ENCODE results near the gene SLAMF9. TPM values are rescaled to one million over a fixed set of nuclear protein-coding genes. Genes with fewer than 3 reads are reported as not detected.

The SLAMF9 gene
- not detected in 2 replicates for total RNA-seq

DNA sequence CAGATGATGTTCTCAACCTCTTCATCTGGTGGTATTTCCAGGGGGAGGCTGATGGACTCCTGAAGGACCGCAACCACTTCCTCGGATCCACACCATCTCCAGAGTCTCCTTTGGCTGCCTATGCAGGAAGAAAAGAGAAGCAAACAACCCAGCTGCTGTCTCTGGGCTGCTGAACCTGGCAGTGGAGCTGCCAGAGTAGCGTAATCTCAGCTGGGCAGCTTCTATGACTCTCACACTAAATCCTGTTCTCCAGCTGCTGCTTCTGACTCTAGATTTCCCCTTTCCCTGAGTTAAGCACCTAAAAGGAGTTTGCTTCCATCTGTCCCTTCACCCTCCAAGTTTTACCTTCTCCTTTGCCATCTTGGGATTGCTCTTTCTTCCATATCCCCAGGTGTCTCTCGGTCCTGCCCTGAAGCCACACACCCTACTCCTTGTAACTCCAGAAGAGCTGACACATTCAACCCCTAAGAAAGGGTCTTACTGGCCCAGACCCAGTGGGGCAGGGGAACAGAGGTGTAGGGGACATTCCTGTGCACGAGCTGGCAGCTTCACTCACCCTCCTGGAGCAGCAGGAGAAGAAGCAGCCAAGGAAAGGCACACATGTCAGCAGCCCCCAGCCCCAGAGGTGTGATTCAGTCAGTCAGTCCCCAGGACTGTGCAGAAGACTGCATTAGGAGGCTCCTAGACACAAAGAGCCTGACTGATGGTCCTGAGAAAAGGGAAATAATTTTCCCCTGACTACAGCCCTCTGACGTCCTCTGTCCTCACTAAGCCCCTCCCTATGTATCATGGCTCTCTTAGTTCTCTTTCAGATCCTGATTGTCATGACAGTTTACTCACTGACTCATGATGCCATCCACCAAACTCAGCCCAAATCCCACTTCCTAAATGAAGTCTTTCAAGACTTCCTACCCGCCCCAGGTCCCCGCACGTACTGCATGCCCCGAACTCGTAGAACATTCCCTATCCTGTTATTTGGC is at the start of gene SLAMF9:
TSS of gene SLAMF9 (minus strand) at position 702 of the 980 bp plus-strand sequence. CDS start at position 602, 100 bp downstream.

DNA sequence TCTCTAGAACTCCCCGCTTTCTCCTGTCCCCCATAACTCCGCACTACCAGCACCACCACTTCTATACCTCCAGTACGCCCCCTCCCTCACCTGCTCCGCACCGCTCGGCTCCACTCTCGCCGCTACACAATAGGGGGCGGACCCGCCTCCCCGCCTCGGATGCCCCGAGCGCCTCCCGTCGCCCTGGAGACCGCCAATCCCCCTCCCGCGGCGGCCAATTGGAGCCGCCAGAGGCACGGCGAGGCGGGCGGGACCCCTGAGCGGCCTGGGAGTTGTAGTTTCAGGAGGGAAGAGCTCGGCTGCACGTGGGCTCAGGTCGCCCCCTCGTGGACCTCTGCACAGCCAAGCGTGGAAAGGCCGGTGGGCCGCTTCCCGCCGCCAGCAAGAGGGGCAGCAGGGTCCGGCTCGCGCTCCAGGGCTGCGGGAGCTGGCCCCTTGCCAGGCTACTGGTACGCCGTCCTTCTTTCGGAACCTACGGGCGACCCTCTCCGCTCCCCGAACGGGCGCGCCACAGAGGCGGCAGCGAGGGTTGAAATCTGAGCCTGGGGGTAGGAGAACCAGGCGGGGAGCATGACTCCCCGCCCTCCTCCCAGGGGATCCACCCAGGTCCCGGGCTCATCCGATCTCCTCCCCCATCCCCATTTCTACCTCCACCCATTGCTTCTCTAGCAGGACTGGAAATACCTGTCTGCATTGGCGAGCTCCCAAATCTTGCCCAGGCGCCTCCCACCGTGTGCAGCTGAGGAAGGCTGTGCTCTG is 8.4 kb downstream of the SLAMF9 start, which contains the start of gene IGSF9:
TSS of gene IGSF9 (minus strand) at position 131 of the 759 bp plus-strand sequence. CDS start 2,159 bp downstream, outside the sequence.

DNA sequence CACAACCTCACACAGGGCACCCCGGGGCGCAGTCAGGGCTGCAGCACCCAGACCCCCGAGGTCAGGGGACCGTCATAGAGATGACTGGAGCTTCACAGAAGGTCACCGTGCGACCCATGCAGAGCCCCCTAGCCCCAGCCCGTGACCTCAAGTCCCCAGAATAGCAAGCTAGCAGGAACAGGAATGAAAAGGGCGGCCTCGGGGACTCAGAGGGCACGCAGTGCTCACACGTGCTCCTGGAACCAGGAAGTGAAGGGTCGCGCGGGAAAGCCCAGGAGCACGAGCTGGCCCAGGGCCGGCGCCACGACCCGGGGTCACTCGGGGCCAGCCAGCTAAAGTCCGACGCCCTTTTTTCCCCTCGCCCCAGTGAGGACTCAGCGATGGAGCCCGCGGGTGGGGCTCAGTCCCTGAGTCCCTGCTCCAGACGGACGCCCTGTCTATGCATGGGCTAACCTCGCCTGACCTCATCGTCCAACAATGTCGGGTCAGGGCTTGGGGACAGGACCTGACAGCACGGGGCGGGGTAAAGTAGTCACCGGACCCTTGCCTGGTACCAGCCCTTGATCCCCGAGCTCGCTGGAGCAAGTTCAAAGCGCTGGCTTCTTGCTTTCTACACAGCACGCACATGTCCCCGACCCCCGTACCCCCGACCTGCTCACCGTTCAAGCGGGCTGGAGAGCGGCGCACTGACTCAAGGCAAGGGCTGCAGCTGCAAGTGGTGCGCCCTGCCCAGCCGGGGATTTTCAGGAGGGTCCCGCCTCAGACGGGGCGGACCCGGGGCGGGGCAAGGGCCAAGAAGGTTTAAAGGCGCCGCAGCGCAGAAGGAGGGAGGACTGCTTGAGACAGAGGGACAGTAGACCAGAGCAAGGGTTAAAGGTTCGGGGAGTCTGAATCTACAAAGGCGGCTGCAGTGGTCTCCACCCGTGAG is 29.0 kb downstream of the SLAMF9 start, which contains the start of gene TAGLN2:
TSS of gene TAGLN2 (minus strand) at position 717 of the 928 bp plus-strand sequence. CDS start 4,998 bp downstream, outside the sequence.

Other genes with a start within 250 kb of the SLAMF9 start
- 0.12 TPM in 1 of 2 replicates, not detected in the other for gene CRP, start 239.6 kb downstream of the SLAMF9 start, total RNA-seq
- gene DUSP23, start 173.3 kb downstream of the SLAMF9 start, total RNA-seq: 120 and 140 TPM in 2 replicates
- not detected in 2 replicates for gene FCRL6, start 151.9 kb downstream of the SLAMF9 start, total RNA-seq
- gene SLAMF8, start 127.4 kb downstream of the SLAMF9 start, total RNA-seq: not detected in 2 replicates
- gene VSIG8, start 91.6 kb downstream of the SLAMF9 start, total RNA-seq: not detected in 2 replicates
- gene CFAP45, start 54.1 kb downstream of the SLAMF9 start, total RNA-seq: not detected in 2 replicates
- gene TAGLN2, start 28.7 kb downstream of the SLAMF9 start, total RNA-seq: 285 and 303 TPM in 2 replicates
- gene IGSF9, start 8.6 kb downstream of the SLAMF9 start, total RNA-seq: not detected in 2 replicates
- 2.3 and 4.0 TPM in 2 replicates for gene PIGM, start 77.8 kb upstream of the SLAMF9 start, total RNA-seq
- gene KCNJ10, start 115.9 kb upstream of the SLAMF9 start, total RNA-seq: not detected in 2 replicates
- gene KCNJ9, start 127.3 kb upstream of the SLAMF9 start, total RNA-seq: not detected in 2 replicates
- 10.4 and 11.4 TPM in 2 replicates for gene IGSF8, start 144.4 kb upstream of the SLAMF9 start, total RNA-seq
- 1.4 and 1.8 TPM in 2 replicates for gene ATP1A2, start 161.5 kb upstream of the SLAMF9 start, total RNA-seq
- not detected in 2 replicates for gene ATP1A4, start 197.4 kb upstream of the SLAMF9 start, total RNA-seq
- gene CASQ1, start 236.3 kb upstream of the SLAMF9 start, total RNA-seq: not detected in 2 replicates